K562 (cell line): ENCODE measurements around the gene CCT3.

Experiments used
- ATF1 ChIP-seq, 2 experiments: fragments of 450-650 bp in 1 of 2; IDR thresholded peaks; 2 replicates each; pipeline ENCODE4 v1.6.1; 2016; ENCODE audit warnings: missing compliant biosample characterization in 1 of 2, missing genetic modification characterization in 1 of 2
- C11orf30 ChIP-seq: fragments of 450-650 bp; IDR thresholded peaks from 2 replicates; pipeline ENCODE4 v1.6.1; 2016; ENCODE audit warnings: low read depth, mild to moderate bottlenecking
- CEBPB ChIP-seq: fragments of 450-650 bp; IDR thresholded peaks from 2 replicates; pipeline ENCODE4 v1.6.1; 2016; ENCODE audit warnings: missing genetic modification characterization, missing compliant biosample characterization
- E2F6 ChIP-seq, 2 experiments: IDR thresholded peaks; 2 replicates each; pipeline ENCODE4 v1.6.1; 2011; ENCODE audit warnings: borderline replicate concordance in 1 of 2, control low read depth in 1 of 2, low read depth in 1 of 2, low read length in 1 of 2, mild to moderate bottlenecking in 1 of 2, mixed read lengths in 1 of 2, moderate library complexity in 1 of 2; ENCODE audit not compliant: insufficient read depth in 1 of 2, insufficient read length in 1 of 2, poor library complexity in 1 of 2, severe bottlenecking in 1 of 2; ENCODE audit errors: extremely low read depth in 1 of 2
- EP300 ChIP-seq: IDR thresholded peaks from 2 replicates; pipeline ENCODE4 v1.6.1; 2012; ENCODE audit warnings: low read length, improper control_type of control experiment
- IRF2 ChIP-seq: sonication (generic); formaldehyde crosslinking; IDR thresholded peaks from 2 replicates; pipeline ENCODE4 v1.8.1; 2022; ENCODE audit warnings: mild to moderate bottlenecking, missing genetic modification reagents
- JUNB ChIP-seq: fragments of 450-650 bp; formaldehyde crosslinking; conservative IDR thresholded peaks from 2 replicates; pipeline ENCODE4 v1.4.0; 2020; ENCODE audit warnings: mild to moderate bottlenecking
- KAT2B ChIP-seq: IDR thresholded peaks from one replicate; pipeline ENCODE4 v1.6.1; 2012; ENCODE audit warnings: low read depth, mild to moderate bottlenecking, control low read depth, inconsistent platforms, low read length, moderate library complexity
- LEF1 ChIP-seq: fragments of 450-650 bp; IDR thresholded peaks from 2 replicates; pipeline ENCODE4 v1.6.1; 2016; ENCODE audit warnings: mild to moderate bottlenecking
- REST ChIP-seq, 2 experiments: fragments of 450-650 bp; formaldehyde crosslinking in 1 of 2; IDR thresholded peaks; 2 replicates each; pipeline versions ENCODE4 v1.4.0 to v1.6.1; 2014 to 2020; ENCODE audit warnings: mild to moderate bottlenecking in 2 of 2, borderline replicate concordance in 1 of 2, low read depth in 1 of 2
- SREBF1 ChIP-seq: fragments of 150-350 bp; IDR thresholded peaks from 2 replicates; pipeline ENCODE4 v1.6.1; 2014; ENCODE audit warnings: antibody characterized with exemption, low read depth, low read length, borderline replicate concordance
- TAF1 ChIP-seq: IDR thresholded peaks from 2 replicates; pipeline ENCODE4 v1.6.1; 2011; ENCODE audit warnings: mild to moderate bottlenecking, low read length, moderate library complexity; ENCODE audit not compliant: insufficient read depth, control insufficient read depth, severe bottlenecking; ENCODE audit errors: extremely low read depth
- TF ChIP-seq, protein P1 (sequence below): sonication (generic); formaldehyde crosslinking; IDR thresholded peaks from 2 replicates; pipeline ENCODE4 v1.8.1; 2023; ENCODE audit warnings: mild to moderate bottlenecking, missing genetic modification reagents

GRCh38 chr1:156346636-156347035 is 8.5 kb upstream of the CCT3 start:
- TF ChIP-seq SREBF1 (no peak), JUNB (CRISPR knock-in tag) (no peak), KAT2B (no peak), LEF1 (no peak), ATF1 (CRISPR knock-in tag; IDR thresholded peaks at IDR 0.05) (no peak), ATF1 (tag; IDR thresholded peaks at IDR 0.05) (no peak), TAF1 (no peak), CEBPB (tag) (no peak), E2F6 (IDR thresholded peaks at IDR 0.05; ENCODE audit: borderline replicate concordance in 1 of 2, extremely low read depth in 1 of 2, insufficient read depth in 1 of 2, insufficient read length in 1 of 2, low read depth in 1 of 2, low read length in 1 of 2, poor library complexity in 1 of 2, severe bottlenecking in 1 of 2) (no peak), REST (IDR thresholded peaks at IDR 0.05; ENCODE audit: borderline replicate concordance) (no peak), REST (CRISPR knock-in tag; IDR thresholded peaks at IDR 0.05; ENCODE audit: low read depth) (no peak), C11orf30 (no peak), EP300 (no peak), IRF2 (CRISPR knock-in tag) (no peak)
- TF ChIP-seq, protein P1, sequence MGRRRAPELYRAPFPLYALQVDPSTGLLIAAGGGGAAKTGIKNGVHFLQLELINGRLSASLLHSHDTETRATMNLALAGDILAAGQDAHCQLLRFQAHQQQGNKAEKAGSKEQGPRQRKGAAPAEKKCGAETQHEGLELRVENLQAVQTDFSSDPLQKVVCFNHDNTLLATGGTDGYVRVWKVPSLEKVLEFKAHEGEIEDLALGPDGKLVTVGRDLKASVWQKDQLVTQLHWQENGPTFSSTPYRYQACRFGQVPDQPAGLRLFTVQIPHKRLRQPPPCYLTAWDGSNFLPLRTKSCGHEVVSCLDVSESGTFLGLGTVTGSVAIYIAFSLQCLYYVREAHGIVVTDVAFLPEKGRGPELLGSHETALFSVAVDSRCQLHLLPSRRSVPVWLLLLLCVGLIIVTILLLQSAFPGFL (CRISPR knock-in tag): no peak
